Suppressor macrophage (primary cell): Measurements from ENCODE around the gene PITX1.
A peak's percentile ranks its signal among the peaks of the same experiment; 100 is the strongest.

Experiments used
- DNase-seq, 4 experiments: peaks; one replicate each; pipeline ENCODE4 v3.0.0-alpha.2; 2020 to 2022

Gene PITX1

DNA sequence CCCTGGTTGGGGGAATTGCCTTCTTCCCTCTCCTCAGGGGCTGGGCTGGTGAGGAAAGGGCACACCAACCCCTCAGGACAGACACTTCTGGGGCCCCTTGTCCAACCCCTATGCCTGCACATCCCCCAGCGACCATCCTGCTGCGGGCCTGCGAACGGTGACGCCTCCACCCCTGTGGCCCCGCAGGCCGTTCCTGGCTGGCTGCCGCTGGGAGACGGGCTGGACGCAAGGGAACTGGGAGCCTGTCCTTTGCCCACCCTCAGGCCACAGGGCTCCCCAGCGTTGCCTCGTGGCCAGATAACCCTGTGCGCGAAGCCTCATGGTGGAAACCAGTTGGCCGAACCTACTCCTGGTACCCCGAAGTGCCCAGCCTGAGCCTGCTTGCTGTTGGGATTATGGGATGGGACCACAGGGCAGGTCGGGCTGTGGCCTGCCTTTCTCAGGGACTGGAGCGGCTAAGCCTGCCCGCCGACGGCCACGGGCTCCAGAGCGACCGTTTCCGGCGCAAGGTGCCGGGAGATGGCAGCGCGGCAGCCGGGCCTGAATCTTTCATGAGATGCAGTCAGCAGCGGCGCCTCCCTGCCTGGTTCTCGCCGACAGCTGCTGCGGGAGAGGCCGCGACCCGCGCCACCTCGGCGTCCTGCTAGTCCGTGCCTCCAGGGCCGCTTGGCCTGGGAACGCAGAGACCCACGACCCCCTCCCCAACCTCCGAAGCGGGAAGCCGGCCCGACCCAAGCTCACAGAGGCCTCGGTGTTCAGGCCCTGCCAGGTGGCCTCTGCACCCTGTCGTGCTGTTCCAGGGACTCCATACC is 6.5 kb upstream of the PITX1 start:
- DNase-seq, result peak in 1 of 4 experiments; percentile 24

DNA sequence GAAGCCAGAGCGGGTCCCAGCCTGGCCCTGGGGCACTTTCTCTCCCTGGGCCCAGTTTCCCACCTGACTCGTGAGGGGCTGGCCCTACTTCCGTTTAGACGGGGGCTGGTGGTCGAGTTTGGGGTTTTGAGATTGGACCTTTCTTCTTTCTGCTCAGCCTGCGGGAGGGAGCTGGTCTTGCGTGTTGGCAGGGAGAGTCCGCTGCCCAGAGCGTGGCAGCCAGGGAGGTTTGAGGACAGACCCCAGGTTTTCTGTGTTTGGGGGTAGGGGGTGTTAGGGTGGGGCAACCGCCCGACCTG is 6.0 kb upstream of the PITX1 start:
- DNase-seq, result no peak

DNA sequence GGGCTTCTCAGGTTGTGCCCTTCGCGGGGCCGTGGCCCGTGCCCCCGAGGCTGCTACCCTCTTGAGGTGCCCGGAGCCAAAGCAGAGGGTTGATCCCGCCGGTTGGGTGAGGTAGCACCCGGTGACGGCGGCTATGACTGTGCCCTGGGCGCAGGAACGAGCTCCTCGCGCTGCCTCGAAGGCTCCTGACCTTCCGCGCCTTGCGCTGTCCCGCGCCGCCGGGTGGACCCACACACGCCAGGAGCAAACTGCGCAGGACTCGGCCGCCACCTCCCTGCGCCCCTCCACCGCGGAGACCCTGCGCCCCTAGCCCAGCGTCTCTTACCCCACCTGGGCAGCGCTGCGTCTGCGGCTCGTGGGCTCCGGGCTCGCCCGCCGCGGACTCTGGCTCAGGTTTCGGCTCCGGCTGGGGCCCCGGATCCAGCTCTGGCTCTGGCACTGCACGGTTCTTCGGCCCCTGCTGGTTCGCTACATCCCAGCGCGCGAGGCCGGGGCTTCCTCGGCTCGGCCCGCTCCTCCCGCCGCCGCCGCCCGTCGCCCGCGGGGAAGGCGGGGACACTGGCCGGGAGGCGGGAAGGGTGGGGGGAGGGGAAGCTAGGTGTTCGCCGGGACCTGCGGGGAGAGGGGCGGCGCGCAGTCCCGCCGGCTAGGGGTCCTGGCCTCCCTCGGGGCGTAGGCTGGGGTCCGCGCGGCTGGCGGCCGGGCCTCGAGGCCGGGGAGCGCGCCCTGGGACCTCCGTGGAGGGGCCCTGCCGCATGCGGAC is 5.4 kb upstream of the PITX1 start:
- peak in 3 of 4 experiments; percentile 14 to 42 (median 35) for DNase-seq

DNA sequence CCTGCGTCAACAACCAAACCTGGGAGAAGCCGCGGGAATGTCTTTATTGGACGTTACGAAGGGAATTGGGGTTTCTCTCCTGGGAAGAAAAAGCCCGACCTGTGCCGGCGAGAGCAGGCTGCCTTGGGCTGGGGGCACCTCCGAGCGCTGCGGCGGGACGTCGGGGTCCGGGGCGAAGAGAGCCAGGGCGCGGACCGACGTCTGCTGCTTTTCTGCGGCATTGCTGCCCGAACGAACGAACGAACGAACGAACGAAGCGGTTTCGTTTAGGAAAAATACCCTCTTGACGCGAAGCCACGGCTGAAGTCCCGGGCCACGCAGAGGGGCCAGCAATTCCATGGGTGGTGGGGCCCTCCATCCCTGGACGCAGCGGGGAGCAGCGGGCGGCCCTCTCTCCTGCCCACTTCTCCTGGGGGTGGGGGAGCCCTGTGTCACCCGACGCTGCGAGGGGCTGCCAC is 4.8 kb upstream of the PITX1 start:
- DNase-seq, result no peak

DNA sequence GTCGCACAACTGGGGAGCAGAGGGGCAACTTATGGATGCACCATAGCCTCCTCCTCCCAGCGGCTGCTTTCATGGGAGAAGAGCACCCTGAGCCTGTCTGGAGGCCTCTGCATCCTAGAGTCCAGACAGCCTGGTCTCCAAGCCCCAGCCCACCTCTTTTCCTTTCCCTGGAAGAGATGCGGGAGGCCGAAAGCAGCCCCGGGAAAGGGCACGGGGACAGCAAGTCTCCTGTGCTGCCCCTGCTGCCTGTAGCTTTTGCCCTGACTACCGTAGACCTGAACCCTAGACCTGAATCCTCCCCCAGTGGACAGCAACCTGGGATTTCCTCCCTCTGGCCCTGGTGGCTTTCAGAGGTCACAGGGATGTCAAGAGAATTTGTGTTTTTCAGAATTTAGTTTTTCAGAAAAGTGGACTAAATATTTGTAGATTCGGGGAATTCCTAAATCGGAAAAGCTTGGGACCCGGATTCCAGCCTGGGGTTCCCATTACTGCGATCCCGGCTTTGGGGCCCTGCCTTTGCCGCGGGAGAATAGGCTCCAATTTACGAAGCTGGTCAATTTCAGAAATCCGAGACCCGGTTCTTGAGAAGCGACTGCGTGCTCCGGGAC is 4.3 kb upstream of the PITX1 start:
- DNase-seq, result no peak

DNA sequence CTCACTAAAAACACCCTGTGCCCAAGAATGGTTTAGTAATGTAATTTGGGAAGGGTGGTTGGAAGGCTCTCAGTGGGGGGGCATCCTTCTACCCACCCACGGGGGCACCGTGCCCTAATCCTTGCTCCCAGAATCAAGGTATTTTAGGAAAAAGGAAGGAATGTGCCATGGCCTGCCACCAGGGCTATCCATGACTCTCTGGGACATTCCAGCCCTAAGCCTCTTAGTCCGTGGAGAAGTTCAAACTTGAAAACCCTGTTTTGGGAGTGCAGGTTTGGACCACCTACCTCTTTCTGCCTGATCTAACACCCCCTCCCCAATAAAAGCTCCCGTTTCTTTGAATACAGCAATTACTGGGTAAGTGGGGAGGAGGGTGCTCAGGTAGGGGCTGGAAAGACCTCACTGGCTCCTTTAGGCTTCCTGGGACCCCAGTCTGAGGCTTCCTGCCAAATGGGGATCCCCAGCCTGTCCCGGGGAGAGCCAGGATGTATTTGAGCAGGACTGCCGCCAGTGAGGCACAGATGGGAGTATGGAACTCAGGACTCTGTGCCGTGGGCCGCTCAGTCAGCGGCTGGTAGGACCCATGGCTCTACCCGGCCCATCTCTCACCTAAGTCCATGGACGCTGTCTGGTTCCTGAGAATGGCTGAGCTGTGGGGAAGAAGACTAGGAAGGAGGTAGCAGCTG is 3.6 kb upstream of the PITX1 start:
- DNase-seq, result no peak

DNA sequence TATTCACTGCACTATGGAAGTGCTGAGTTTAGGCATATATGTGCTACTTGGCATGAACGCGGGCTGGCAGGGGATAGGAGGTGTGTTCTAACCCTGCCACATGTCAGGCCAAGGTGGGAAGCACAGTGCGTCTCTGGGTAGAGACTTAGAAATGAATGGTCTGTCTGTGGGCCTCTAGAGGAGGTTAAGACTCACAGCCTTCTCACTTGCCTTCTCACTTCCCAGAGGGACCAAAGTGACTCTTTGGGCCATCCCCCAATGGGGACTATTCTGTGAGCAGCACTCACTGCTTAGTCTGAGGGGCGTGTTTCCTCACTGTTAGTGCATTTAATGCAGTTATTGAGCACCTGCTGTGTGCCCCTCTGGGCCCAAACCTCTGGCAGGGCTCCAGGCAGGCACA is 2.4 kb upstream of the PITX1 start:
- no peak for DNase-seq

DNA sequence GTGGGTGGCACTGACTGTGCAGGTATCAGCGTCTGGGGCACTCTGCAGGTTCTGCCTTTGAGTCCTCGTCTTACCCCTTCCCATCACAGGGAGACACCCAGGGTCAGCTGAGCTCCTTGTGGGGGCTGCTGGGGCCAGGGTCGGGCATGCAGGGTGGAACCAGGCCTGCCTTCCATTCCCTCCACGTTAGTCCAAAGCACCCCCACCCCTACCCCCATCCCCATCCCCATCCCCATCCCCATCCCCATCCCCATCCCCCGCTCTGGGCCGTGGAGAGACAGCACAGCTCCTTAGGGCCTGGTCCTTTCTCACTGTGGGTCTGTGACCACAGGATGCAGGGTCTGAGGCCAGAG is 1.6 kb upstream of the PITX1 start:
- DNase-seq, result no peak

DNA sequence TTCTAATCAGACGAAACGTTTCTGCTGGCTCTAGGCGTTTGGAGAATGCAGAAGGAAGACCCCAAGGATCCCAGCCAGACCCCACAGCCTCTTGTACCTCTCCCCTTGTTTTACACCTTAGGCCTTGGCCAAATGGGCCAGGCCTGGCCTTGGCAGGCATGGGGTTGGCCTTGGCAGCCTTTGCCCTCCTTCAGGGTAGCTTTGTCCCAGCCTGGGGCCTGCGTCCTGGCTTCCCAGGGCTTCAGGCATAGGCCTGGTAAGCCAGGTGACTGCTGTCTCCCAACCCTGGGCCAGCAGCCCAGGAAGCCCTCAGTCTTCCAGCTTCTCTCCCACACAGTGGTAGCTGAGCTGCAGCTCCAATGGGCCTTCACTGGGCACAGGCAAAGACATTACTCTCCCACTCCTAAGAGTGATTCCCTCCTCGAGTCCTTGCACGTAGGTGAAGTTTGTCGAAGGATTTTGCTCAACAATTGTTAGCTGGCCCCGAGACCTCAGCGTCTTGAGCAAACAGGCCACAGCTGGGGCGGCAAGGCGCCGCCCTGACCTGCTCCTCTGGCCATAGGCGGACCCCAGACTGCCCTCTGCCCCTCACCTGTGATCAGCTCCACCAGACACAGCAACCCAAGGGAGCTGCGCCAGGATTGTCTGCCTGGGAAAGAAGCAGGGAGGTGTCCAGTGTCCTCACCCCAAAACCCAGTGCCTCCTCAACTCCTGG is 1.1 kb upstream of the PITX1 start:
- DNase-seq, result no peak

DNA sequence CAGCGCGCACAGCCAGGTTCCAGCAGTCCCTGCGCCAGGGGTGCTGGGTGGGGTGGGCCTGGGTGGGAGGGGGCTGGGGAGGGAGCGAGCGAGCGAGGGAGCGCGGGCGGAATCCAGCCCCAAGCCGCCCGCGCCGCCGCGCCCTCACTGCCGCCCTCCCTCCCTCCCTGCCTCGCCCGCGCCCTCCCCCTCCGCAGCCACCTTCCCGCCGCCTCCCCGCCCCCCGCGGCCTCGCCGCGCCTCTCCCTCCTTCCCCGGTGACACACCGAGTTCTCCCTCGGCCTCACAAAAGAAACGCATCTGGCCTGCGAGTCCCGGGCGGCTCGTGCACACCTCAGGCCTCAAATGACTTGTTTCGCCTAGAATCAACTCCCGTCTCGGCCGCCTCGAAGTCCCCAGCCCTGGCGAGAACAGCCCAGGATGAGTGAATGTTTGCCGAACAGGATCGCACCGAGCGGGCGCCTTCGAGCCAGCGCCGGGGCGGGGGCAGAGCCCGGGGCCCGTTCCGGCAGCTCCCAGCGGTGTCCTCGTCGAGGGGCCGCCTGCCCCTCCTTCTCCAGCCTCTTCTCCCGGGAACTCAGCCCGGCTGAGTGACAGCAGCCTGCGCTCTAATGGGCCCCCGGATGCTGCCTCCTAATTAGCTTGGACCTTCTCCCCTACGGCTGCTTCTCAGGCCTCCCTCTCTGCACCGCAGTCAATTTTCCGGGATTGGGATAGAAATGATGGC is 371 bp upstream of the PITX1 start:
- DNase-seq, result peak in 2 of 4 experiments; percentile 23 to 31

DNA sequence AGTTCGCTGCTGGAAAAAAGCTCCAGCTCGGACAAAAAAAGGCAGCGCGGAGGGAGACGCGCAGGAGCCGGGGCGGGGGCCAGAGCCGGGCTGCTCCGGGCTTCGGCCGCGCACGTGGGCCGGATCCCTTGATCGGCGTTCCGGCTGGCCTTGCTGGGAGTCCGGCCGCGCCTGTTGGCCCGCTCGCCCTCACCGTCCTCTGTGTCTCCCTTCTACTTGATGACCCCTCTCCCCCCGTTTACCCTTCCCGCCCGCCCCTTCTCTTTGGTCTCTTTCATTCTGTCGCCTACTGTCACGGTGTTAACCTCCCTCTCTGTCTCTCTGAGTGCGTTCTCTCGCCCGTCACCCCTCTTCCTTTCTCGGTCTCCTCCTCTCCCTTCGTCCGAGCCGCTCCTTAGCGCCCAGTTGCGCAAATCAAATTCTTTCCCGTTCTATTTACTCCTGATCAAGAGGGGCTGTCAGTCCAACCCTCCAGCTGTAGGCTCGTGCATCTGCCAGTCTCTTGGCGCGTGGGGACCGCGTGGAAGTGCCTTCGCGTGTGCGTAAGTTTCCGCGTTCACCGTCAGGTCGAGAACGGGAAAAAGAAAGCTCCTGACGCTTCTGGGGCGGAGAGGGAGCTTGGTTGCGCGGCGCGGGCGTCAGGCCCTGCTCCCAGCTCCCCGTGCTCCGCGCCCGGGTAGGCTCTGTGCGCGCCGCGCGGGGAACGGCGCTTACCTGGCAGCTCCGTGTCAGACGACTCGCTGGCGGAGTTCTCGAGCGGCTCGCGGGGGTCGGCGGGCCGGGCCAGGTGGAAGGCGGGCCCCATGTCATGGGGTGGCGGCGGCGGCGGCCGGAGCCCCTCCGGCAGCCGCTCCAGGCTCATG is 798 bp downstream of the PITX1 start:
- peak in 3 of 4 experiments; percentile 38 to 57 (median 51) for DNase-seq

DNA sequence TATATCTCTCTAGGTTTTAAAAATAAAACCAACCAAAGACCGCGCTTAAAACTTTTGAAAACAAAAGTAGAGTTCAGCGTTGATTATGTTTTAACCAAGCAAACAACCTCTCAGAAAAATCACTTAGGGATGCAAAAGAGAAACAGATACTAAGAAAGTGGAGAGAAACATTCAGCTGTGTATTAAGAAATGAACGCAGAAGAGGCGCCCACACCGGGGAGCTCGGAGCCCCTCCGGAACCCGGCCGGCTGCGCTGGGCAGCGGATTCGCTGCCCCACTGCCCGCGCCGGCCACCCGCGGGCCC is 1.4 kb downstream of the PITX1 start:
- no peak for DNase-seq

DNA sequence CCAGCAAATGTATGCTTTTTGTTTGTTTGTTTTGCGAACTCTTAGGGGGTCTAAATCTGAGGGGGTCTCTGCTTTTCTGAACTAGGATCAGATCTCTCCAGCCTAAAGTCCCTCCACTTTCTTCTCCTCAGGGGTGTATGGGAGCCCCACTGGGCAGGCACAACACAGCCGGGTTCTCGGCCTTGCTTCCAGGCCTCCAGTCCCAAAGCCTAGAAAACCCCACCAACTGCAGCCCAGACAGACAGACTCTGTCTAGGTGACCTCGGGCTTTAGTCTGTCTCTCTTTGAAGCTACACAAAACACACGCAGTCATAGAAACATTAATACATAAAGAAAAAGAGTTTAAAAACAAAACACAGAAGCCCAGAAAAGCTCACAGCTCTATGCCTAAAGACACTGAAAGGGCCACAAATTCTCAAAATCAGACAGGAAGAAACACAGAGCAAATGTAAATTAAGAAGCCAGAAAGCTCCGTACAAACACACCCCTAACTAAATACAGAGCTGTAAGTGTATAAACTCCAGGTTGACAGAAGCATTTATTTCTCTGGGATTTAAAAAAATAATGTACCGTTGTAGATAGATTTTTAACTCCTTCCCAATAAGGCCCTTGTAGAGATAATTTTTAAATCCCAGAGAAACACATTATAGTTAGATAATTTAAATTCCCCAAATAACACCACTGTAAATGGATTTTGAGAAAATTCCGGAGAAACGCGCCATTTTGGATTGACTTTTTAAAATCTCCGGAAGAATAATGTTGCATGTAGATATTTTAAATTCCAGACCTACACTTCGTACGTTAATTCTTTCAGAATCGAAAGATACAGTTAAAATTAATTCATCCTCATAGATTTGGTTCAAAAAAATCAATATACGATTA is 2.0 kb downstream of the PITX1 start:
- no peak for DNase-seq

DNA sequence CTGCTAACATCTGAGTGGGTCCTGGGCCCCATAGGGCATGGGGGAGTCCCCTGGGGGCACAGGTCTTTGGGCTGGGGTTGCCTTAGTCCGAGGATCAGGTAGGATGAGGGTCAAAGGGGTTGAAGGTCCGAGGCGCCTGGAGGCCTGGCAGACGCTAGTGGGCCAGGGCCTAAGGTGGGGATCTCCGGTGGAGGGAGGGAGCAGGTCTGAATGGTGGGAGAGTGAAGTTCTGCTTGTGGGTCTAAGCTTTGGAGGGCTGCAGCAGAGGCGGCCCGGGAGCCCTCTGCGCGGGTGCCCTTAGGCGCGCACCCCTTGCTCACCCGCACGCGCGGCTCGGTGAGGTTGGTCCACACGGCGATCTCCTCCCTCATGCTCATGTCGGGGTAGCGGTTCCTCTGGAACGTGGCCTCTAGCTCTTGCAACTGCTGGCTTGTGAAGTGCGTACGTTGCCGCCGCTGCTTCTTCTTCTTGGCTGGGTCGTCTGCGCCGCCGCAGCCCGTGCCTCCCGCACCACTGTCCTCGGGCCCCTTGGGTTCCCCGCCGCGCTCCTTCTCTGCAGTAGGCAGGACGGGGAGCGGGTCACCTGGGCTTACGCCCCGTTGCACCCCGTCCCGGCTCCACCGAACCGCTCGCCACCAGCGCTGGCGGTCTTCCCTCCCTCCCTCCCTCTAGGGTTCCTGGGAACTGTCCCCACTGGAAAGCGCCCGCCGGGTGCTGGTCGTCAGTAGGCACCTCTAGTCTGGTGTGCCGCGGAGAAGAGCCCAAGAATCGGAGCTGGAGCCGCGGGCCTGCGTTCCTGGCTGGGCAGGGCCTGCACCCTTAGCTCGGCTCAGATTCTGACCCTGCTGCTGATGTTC is 2.8 kb downstream of the PITX1 start:
- peak; percentile 22 to 63 (median 50) for DNase-seq

DNA sequence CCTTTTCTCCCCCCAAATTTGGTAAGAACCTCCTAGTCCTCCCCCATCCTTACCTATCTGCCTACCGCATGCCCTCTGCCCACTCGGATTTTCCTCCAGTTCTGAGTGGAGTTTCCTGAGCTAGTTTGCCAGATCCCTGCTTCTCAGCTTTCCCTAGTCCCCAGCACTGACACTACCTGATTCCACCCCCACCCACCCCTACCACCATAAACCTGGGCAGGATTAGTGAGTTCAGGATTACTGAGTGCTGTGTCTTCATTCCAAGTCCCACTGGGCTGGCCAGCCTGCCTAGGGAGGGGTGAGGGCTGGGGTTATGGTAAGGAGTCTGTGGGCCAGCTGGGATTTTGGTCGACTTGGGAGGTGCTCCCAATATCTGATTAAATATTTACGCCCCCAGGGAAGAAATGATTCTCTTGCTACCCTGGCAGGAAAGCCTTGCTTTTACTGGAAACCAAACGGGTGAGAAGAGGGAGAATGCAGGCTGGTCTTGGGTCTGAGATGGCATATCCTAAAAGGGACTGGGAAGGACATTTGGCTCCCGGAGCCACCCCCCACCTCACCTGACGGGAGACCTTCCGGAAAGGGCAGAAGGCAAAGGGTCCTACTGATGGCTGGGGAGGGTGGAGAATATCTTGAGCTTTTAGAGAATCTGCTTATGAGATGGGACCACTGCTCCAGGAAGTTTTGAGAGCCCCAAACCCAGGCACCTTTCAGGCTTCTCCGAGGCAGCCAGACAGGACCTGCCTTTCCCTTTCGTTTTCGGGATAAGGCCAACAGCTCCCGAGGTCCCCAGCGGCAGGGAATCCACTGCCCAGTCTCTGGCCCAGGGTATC is 3.7 kb downstream of the PITX1 start:
- peak in 2 of 4 experiments; percentile 17 to 21 for DNase-seq

DNA sequence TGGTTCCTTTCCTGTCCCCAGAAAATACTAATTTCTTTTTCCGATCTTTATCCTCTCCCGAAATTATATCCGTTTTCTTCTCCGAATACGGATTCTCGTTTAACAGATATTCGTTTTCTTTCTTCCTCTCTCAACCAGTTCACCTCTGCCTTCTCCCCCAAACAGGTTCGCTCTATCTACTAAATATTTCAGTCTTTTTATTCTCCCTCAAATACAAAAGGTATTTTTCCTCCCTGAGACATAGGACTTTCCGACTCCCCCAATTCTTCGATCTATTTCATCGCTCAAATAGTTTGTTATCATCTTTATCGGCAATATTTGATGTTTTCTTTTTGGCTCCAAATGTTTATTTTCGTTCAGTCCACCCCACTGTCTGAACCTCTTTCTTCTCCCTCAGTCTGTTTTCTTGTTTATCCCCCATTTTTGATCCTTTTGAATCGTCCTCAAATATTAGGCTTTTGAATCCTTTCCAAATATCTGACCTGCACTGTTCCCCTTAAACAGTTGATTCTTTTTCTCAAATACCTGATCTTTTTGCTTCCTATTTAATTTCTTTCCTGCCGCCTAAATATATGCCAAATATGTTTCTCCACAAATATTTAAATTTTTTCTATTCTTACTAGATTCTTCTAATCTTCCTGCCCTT is 4.4 kb downstream of the PITX1 start:
- DNase-seq, result no peak

DNA sequence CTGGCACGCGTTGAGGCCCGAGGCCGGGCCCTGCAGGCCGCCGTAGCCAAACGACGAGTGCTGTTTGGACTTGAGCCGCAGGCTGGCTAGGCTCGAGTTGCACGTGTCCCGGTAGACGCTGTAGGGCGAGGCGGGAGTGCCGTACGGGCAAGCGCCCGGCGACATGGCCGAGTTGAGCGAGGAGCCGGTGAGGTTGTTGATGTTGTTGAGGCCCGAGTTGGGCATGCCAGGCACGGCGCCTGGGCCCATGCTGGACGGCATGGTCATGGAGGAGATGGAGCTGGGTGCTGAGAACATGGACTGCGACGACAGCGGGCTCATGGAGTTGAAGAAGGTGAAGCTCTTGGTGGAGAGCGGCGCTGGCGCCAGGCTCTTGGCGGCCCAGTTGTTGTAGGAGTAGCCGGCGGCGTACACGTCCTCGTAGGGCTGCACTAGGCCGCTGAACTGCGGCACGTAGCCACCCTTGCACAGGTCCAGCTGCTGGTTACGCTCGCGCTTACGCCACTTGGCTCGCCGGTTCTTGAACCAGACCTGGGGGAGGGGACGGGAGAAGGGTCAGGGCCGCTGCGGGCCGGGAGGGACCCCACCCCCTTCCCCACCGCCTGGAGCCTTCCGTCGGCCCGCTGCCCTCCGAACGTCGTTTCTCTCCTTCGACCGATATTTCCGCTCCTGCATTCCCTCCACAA is 5.1 kb downstream of the PITX1 start:
- peak in 1 of 4 experiments; percentile 18 for DNase-seq
